ENCODE data around the gene GABRD.

GABRD gene

GRCh38 chr1:1985375-1986050, 33.6 kb upstream of the GABRD start:
- H3K9ac ChIP-seq (ENCODE audit: low read depth in 1 of 2, low read length in 2 of 2): no peak overlapping the region
- H3K27me3 ChIP-seq (ENCODE audit: control insufficient read depth in 1 of 2, insufficient read depth in 2 of 2, low read length in 2 of 2): peaks cover 0 to 5% of the 10 kb centered on the region in 2 donors
- no peak overlapping the region for H3K4me3 ChIP-seq (ENCODE audit: low read depth in 1 of 2, low read length in 2 of 2)
- no peaks in the 10 kb centered on the region for H3K9me3 ChIP-seq (ENCODE audit: control insufficient read depth in 1 of 2, low read length in 2 of 2)
- no peaks in the 10 kb centered on the region for H3K4me1 ChIP-seq (ENCODE audit: control insufficient read depth in 1 of 2, insufficient read depth in 2 of 2, low read length in 2 of 2)
- no peaks in the 10 kb centered on the region for H3K36me3 ChIP-seq (ENCODE audit: control insufficient read depth in 1 of 2, insufficient read depth in 2 of 2, low read length in 2 of 2)
- no peak overlapping the region for H3K27ac ChIP-seq (ENCODE audit: low read depth, low read length)

- no peak overlapping the region for H3K4me3 ChIP-seq (ENCODE audit: low read depth in 1 of 2, low read length in 2 of 2)
- no peak overlapping the region for H3K9ac ChIP-seq (ENCODE audit: low read depth in 1 of 2, low read length in 2 of 2)
- no peaks in the 10 kb centered on the region for H3K4me1 ChIP-seq (ENCODE audit: control insufficient read depth in 1 of 2, insufficient read depth in 2 of 2, low read length in 2 of 2)
- H3K27ac ChIP-seq (ENCODE audit: low read depth, low read length): no peak overlapping the region
- peaks cover 0 to 5% of the 10 kb centered on the region in 2 donors for H3K27me3 ChIP-seq (ENCODE audit: control insufficient read depth in 1 of 2, insufficient read depth in 2 of 2, low read length in 2 of 2)
- H3K9me3 ChIP-seq (ENCODE audit: control insufficient read depth in 1 of 2, low read length in 2 of 2): no peaks in the 10 kb centered on the region
- H3K36me3 ChIP-seq (ENCODE audit: control insufficient read depth in 1 of 2, insufficient read depth in 2 of 2, low read length in 2 of 2): no peaks in the 10 kb centered on the region
Observed at GRCh38 chr1:1986451-1987141, 32.5 kb upstream of the GABRD start.

- Histone ChIP-seq H3K4me1 (ENCODE audit: control insufficient read depth in 1 of 2, insufficient read depth in 2 of 2, low read length in 2 of 2) (no peaks in the 10 kb centered on the region), H3K27me3 (ENCODE audit: control insufficient read depth in 1 of 2, insufficient read depth in 2 of 2, low read length in 2 of 2) (peaks cover 0 to 5% of the 10 kb centered on the region in 2 donors), H3K36me3 (ENCODE audit: control insufficient read depth in 1 of 2, insufficient read depth in 2 of 2, low read length in 2 of 2) (no peaks in the 10 kb centered on the region), H3K4me3 (ENCODE audit: low read depth in 1 of 2, low read length in 2 of 2) (no peak overlapping the region), H3K9ac (ENCODE audit: low read depth in 1 of 2, low read length in 2 of 2) (no peak overlapping the region), H3K9me3 (ENCODE audit: control insufficient read depth in 1 of 2, low read length in 2 of 2) (no peaks in the 10 kb centered on the region), H3K27ac (ENCODE audit: low read depth, low read length) (no peak overlapping the region)
Observed at GRCh38 chr1:1987142-1987510, 32.0 kb upstream of the GABRD start.

- Histone ChIP-seq H3K36me3 (ENCODE audit: control insufficient read depth in 1 of 2, insufficient read depth in 2 of 2, low read length in 2 of 2) (no peaks in the 10 kb centered on the region), H3K27me3 (ENCODE audit: control insufficient read depth in 1 of 2, insufficient read depth in 2 of 2, low read length in 2 of 2) (peaks cover 0 to 5% of the 10 kb centered on the region in 2 donors), H3K4me3 (ENCODE audit: low read depth in 1 of 2, low read length in 2 of 2) (no peak overlapping the region), H3K4me1 (ENCODE audit: control insufficient read depth in 1 of 2, insufficient read depth in 2 of 2, low read length in 2 of 2) (no peaks in the 10 kb centered on the region), H3K9me3 (ENCODE audit: control insufficient read depth in 1 of 2, low read length in 2 of 2) (no peaks in the 10 kb centered on the region), H3K9ac (ENCODE audit: low read depth in 1 of 2, low read length in 2 of 2) (no peak overlapping the region), H3K27ac (ENCODE audit: low read depth, low read length) (no peak overlapping the region)
Observed at GRCh38 chr1:1988061-1988945, 30.8 kb upstream of the GABRD start.

- Histone ChIP-seq H3K4me1 (ENCODE audit: control insufficient read depth in 1 of 2, insufficient read depth in 2 of 2, low read length in 2 of 2) (no peaks in the 10 kb centered on the region), H3K27ac (ENCODE audit: low read depth, low read length) (no peak overlapping the region), H3K9me3 (ENCODE audit: control insufficient read depth in 1 of 2, low read length in 2 of 2) (no peaks in the 10 kb centered on the region), H3K4me3 (ENCODE audit: low read depth in 1 of 2, low read length in 2 of 2) (no peak overlapping the region), H3K36me3 (ENCODE audit: control insufficient read depth in 1 of 2, insufficient read depth in 2 of 2, low read length in 2 of 2) (no peaks in the 10 kb centered on the region), H3K9ac (ENCODE audit: low read depth in 1 of 2, low read length in 2 of 2) (no peak overlapping the region), H3K27me3 (ENCODE audit: control insufficient read depth in 1 of 2, insufficient read depth in 2 of 2, low read length in 2 of 2) (peaks cover 0 to 5% of the 10 kb centered on the region in 2 donors)
Observed at GRCh38 chr1:1989102-1989542, 30.0 kb upstream of the GABRD start.

GRCh38 chr1:1989789-1990188, 29.4 kb upstream of the GABRD start:
- Histone ChIP-seq H3K36me3 (ENCODE audit: control insufficient read depth in 1 of 2, insufficient read depth in 2 of 2, low read length in 2 of 2) (no peaks in the 10 kb centered on the region), H3K27ac (ENCODE audit: low read depth, low read length) (no peak overlapping the region), H3K27me3 (ENCODE audit: control insufficient read depth in 1 of 2, insufficient read depth in 2 of 2, low read length in 2 of 2) (peaks cover 4 to 5% of the 10 kb centered on the region in 2 donors), H3K9ac (ENCODE audit: low read depth in 1 of 2, low read length in 2 of 2) (no peak overlapping the region), H3K9me3 (ENCODE audit: control insufficient read depth in 1 of 2, low read length in 2 of 2) (no peaks in the 10 kb centered on the region), H3K4me1 (ENCODE audit: control insufficient read depth in 1 of 2, insufficient read depth in 2 of 2, low read length in 2 of 2) (no peaks in the 10 kb centered on the region), H3K4me3 (ENCODE audit: low read depth in 1 of 2, low read length in 2 of 2) (no peak overlapping the region)

- peaks cover 5 to 6% of the 10 kb centered on the region in 2 donors for H3K27me3 ChIP-seq (ENCODE audit: control insufficient read depth in 1 of 2, insufficient read depth in 2 of 2, low read length in 2 of 2)
- H3K4me3 ChIP-seq (ENCODE audit: low read depth in 1 of 2, low read length in 2 of 2): no peak overlapping the region
- H3K4me1 ChIP-seq (ENCODE audit: control insufficient read depth in 1 of 2, insufficient read depth in 2 of 2, low read length in 2 of 2): no peaks in the 10 kb centered on the region
- H3K27ac ChIP-seq (ENCODE audit: low read depth, low read length): peak overlapping the region; percentile 20
- H3K36me3 ChIP-seq (ENCODE audit: control insufficient read depth in 1 of 2, insufficient read depth in 2 of 2, low read length in 2 of 2): no peaks in the 10 kb centered on the region
- H3K9ac ChIP-seq (ENCODE audit: low read depth in 1 of 2, low read length in 2 of 2): no peak overlapping the region
- H3K9me3 ChIP-seq (ENCODE audit: control insufficient read depth in 1 of 2, low read length in 2 of 2): no peaks in the 10 kb centered on the region
Observed at GRCh38 chr1:1990222-1990621, 28.9 kb upstream of the GABRD start.

- Histone ChIP-seq H3K4me3 (ENCODE audit: low read depth in 1 of 2, low read length in 2 of 2) (no peak overlapping the region), H3K9ac (ENCODE audit: low read depth in 1 of 2, low read length in 2 of 2) (no peak overlapping the region), H3K9me3 (ENCODE audit: control insufficient read depth in 1 of 2, low read length in 2 of 2) (no peaks in the 10 kb centered on the region), H3K27me3 (ENCODE audit: control insufficient read depth in 1 of 2, insufficient read depth in 2 of 2, low read length in 2 of 2) (peaks cover 0 to 6% of the 10 kb centered on the region in 2 donors), H3K27ac (ENCODE audit: low read depth, low read length) (no peak overlapping the region), H3K4me1 (ENCODE audit: control insufficient read depth in 1 of 2, insufficient read depth in 2 of 2, low read length in 2 of 2) (no peaks in the 10 kb centered on the region), H3K36me3 (ENCODE audit: control insufficient read depth in 1 of 2, insufficient read depth in 2 of 2, low read length in 2 of 2) (no peaks in the 10 kb centered on the region)
Observed at GRCh38 chr1:1994536-1994935, 24.6 kb upstream of the GABRD start.

- H3K4me1 ChIP-seq (ENCODE audit: control insufficient read depth in 1 of 2, insufficient read depth in 2 of 2, low read length in 2 of 2): no peaks in the 10 kb centered on the region
- no peak overlapping the region for H3K4me3 ChIP-seq (ENCODE audit: low read depth in 1 of 2, low read length in 2 of 2)
- no peak overlapping the region for H3K27ac ChIP-seq (ENCODE audit: low read depth, low read length)
- no peak overlapping the region for H3K9ac ChIP-seq (ENCODE audit: low read depth in 1 of 2, low read length in 2 of 2)
- H3K36me3 ChIP-seq (ENCODE audit: control insufficient read depth in 1 of 2, insufficient read depth in 2 of 2, low read length in 2 of 2): no peaks in the 10 kb centered on the region
- no peaks in the 10 kb centered on the region for H3K9me3 ChIP-seq (ENCODE audit: control insufficient read depth in 1 of 2, low read length in 2 of 2)
- H3K27me3 ChIP-seq (ENCODE audit: control insufficient read depth in 1 of 2, insufficient read depth in 2 of 2, low read length in 2 of 2): peaks cover 5 to 6% of the 10 kb centered on the region in 2 donors
Observed at GRCh38 chr1:1996207-1996651, 22.9 kb upstream of the GABRD start.

GRCh38 chr1:1997576-1997975, 21.6 kb upstream of the GABRD start:
- Histone ChIP-seq H3K4me1 (ENCODE audit: control insufficient read depth in 1 of 2, insufficient read depth in 2 of 2, low read length in 2 of 2) (no peaks in the 10 kb centered on the region), H3K27ac (ENCODE audit: low read depth, low read length) (no peak overlapping the region), H3K9me3 (ENCODE audit: control insufficient read depth in 1 of 2, low read length in 2 of 2) (no peaks in the 10 kb centered on the region), H3K36me3 (ENCODE audit: control insufficient read depth in 1 of 2, insufficient read depth in 2 of 2, low read length in 2 of 2) (no peaks in the 10 kb centered on the region), H3K27me3 (ENCODE audit: control insufficient read depth in 1 of 2, insufficient read depth in 2 of 2, low read length in 2 of 2) (peaks cover 5 to 6% of the 10 kb centered on the region in 2 donors), H3K9ac (ENCODE audit: low read depth in 1 of 2, low read length in 2 of 2) (no peak overlapping the region), H3K4me3 (ENCODE audit: low read depth in 1 of 2, low read length in 2 of 2) (no peak overlapping the region)
